ENCODE results near the gene RAPGEF2. TPM values are rescaled to one million over a fixed set of nuclear protein-coding genes. Genes with fewer than 3 reads are reported as not detected.

RAPGEF2 gene
- total and polyA plus RNA-seq, 2 donors (not counting 1 experiment from before 2014, with no cell fraction given) = 10.9 to 45.8 TPM

GRCh38 chr4:159193046-159193620, 90.3 kb downstream of the RAPGEF2 start:
- no peak overlapping the region for H3K9ac ChIP-seq (ENCODE audit: low read length)
- H2AFZ ChIP-seq (ENCODE audit: insufficient read depth, low read depth, low read length, poor library complexity, severe bottlenecking) = no peak overlapping the region
- no peaks in the 10 kb centered on the region for H3K27me3 ChIP-seq (replicated peaks in 1 of 4; ENCODE audit: control extremely low read depth in 1 of 4, control insufficient read depth in 3 of 4, insufficient read depth in 4 of 4, low read length in 3 of 4)
- ChIA-PET CTCF (interaction anchor here (4.9 kb wide), 1 partner anchor 10 kb away, joined by 24 read pairs; no protein-coding TSS in a partner anchor), POLR2A (interaction anchor here (0.6 kb wide), 1 partner anchor 60 kb away, joined by 4 read pairs; no protein-coding TSS in a partner anchor)
- intact Hi-C loops (cut with micrococcal nuclease) = no loop called here
- no peaks in the 10 kb centered on the region for H3K4me1 ChIP-seq (ENCODE audit: control insufficient read depth in 2 of 2, insufficient read depth in 2 of 2, low read length in 2 of 2)
- Mint-ChIP-seq H3K4me3 (no peak overlapping the region), H3K4me1 (peaks cover 4% of the 10 kb centered on the region), H3K27me3 (no peaks in the 10 kb centered on the region), H3K27ac (no peak overlapping the region), H3K9me3 (ENCODE audit: insufficient read depth) (no peaks in the 10 kb centered on the region)
- no peak overlapping the region for H3K4me3 ChIP-seq (ENCODE audit: control extremely low read depth in 1 of 5, extremely low read depth in 1 of 5, insufficient read depth in 1 of 5, low read depth in 2 of 5, low read length in 4 of 5)
- no peak overlapping the region for H3K4me2 ChIP-seq (replicated peaks; ENCODE audit: low read depth, low read length, poor library complexity, severe bottlenecking)
- no peak for ATAC-seq (ENCODE audit: low read depth)
- no peaks in the 10 kb centered on the region for H3K36me3 ChIP-seq (replicated peaks in 1 of 2; ENCODE audit: control extremely low read depth in 1 of 2, control insufficient read depth in 1 of 2, extremely low read depth in 1 of 2, insufficient read depth in 2 of 2, low read length in 1 of 2)
- H4K20me1 ChIP-seq (ENCODE audit: control insufficient read depth, insufficient read depth, low read length, poor library complexity, severe bottlenecking) = peaks cover 9% of the 10 kb centered on the region
- no peak for DNase-seq
- H3K27ac ChIP-seq (ENCODE audit: low read length in 2 of 2) = no peak overlapping the region
- H3K79me2 ChIP-seq (ENCODE audit: control insufficient read depth, insufficient read depth, low read length) = no peaks in the 10 kb centered on the region
- H3K9me3 ChIP-seq (ENCODE audit: control extremely low read depth in 1 of 3, control insufficient read depth in 2 of 3, insufficient read depth in 1 of 3, low read length in 2 of 3) = no peaks in the 10 kb centered on the region
- WGBS (ENCODE audit: insufficient coverage) = no CpG with 5 or more reads among the region's 1 CpG
- no peak for TF ChIP-seq EZH2 (IDR thresholded peaks at IDR 0.05; ENCODE audit: borderline replicate concordance, insufficient read depth, low read depth, low read length, poor library complexity, severe bottlenecking)
- TF ChIP-seq CTCF (IDR thresholded peaks at IDR 0.05) = no peak

- Mint-ChIP-seq H3K27ac (no peak overlapping the region), H3K27me3 (no peaks in the 10 kb centered on the region), H3K4me3 (no peak overlapping the region), H3K9me3 (ENCODE audit: insufficient read depth) (no peaks in the 10 kb centered on the region), H3K4me1 (peaks cover 8% of the 10 kb centered on the region)
- no peak overlapping the region for H3K4me3 ChIP-seq (ENCODE audit: control extremely low read depth in 1 of 5, extremely low read depth in 1 of 5, insufficient read depth in 1 of 5, low read depth in 2 of 5, low read length in 4 of 5)
- H3K27me3 ChIP-seq (replicated peaks in 1 of 4; ENCODE audit: control extremely low read depth in 1 of 4, control insufficient read depth in 3 of 4, insufficient read depth in 4 of 4, low read length in 3 of 4) = no peaks in the 10 kb centered on the region
- peaks cover 9% of the 10 kb centered on the region for H4K20me1 ChIP-seq (ENCODE audit: control insufficient read depth, insufficient read depth, low read length, poor library complexity, severe bottlenecking)
- WGBS (ENCODE audit: insufficient coverage) = 100% methylated on average over 1 of the region's 5 CpGs
- H2AFZ ChIP-seq (ENCODE audit: insufficient read depth, low read depth, low read length, poor library complexity, severe bottlenecking) = no peak overlapping the region
- no peak overlapping the region for H3K9ac ChIP-seq (ENCODE audit: low read length)
- ChIA-PET CTCF (interaction anchor here (1.1 to 4.9 kb wide), 3 partner anchors 8 to 344 kb away, joined by 5 to 24 read pairs (median 7); no protein-coding TSS in a partner anchor), POLR2A (no interaction called here)
- intact Hi-C loops (cut with micrococcal nuclease) = no loop called here
- no peaks in the 10 kb centered on the region for H3K9me3 ChIP-seq (ENCODE audit: control extremely low read depth in 1 of 3, control insufficient read depth in 2 of 3, insufficient read depth in 1 of 3, low read length in 2 of 3)
- H3K4me1 ChIP-seq (ENCODE audit: control insufficient read depth in 2 of 2, insufficient read depth in 2 of 2, low read length in 2 of 2) = no peaks in the 10 kb centered on the region
- H3K4me2 ChIP-seq (replicated peaks; ENCODE audit: low read depth, low read length, poor library complexity, severe bottlenecking) = no peak overlapping the region
- ATAC-seq (ENCODE audit: low read depth) = no peak
- TF ChIP-seq EZH2 (IDR thresholded peaks at IDR 0.05; ENCODE audit: borderline replicate concordance, insufficient read depth, low read depth, low read length, poor library complexity, severe bottlenecking) (no peak), CTCF (IDR thresholded peaks at IDR 0.05) (no peak)
- H3K27ac ChIP-seq (ENCODE audit: low read length in 2 of 2) = no peak overlapping the region
- no peak for DNase-seq
- no peaks in the 10 kb centered on the region for H3K36me3 ChIP-seq (replicated peaks in 1 of 2; ENCODE audit: control extremely low read depth in 1 of 2, control insufficient read depth in 1 of 2, extremely low read depth in 1 of 2, insufficient read depth in 2 of 2, low read length in 1 of 2)
- H3K79me2 ChIP-seq (ENCODE audit: control insufficient read depth, insufficient read depth, low read length) = no peaks in the 10 kb centered on the region
These were observed 92.5 kb downstream of the RAPGEF2 start for GRCh38 chr4:159195361-159195769.

Measured in B cell (primary cell).